Measurements from ENCODE around the gene LRMDA. TPM values are rescaled to one million over a fixed set of nuclear protein-coding genes. Genes with fewer than 3 reads are reported as not detected.
A peak's percentile ranks its signal among the peaks of the same experiment; 100 is the strongest.

Gene LRMDA
- total and polyA plus RNA-seq, 2 of the 4 experiments (the other 2 are of a cell fraction): 0.07 TPM; not detected in 1

GRCh38 chr10:75499556-75500160 is 68.2 kb downstream of the LRMDA start:
- in situ Hi-C loops (cut with MboI; ENCODE audit: low sequenced_read_pairs): no loop called here
- H3K9me1 ChIP-seq (ENCODE audit: insufficient read depth, low read length): no peaks in the 10 kb centered on the region
- H3K9me3 ChIP-seq (ENCODE audit: control insufficient read depth, insufficient read depth, low read length): no peaks in the 10 kb centered on the region
- H3K27ac ChIP-seq (ENCODE audit: insufficient read depth, low read length): no peak overlapping the region
- H3K36me3 ChIP-seq (ENCODE audit: control insufficient read depth, insufficient read depth, low read length): no peaks in the 10 kb centered on the region
- no peak overlapping the region for H2AFZ ChIP-seq (replicated peaks; ENCODE audit: low read length, poor library complexity)
- TF ChIP-seq USF2 (IDR thresholded peaks at IDR 0.05; ENCODE audit: low read depth, low read length): no peak
- no peak for TF ChIP-seq FOS (IDR thresholded peaks at IDR 0.05; ENCODE audit: low read depth, low read length)
- TF ChIP-seq CEBPB (IDR thresholded peaks at IDR 0.05; ENCODE audit: low read depth, low read length): no peak
- TF ChIP-seq, protein P1, sequence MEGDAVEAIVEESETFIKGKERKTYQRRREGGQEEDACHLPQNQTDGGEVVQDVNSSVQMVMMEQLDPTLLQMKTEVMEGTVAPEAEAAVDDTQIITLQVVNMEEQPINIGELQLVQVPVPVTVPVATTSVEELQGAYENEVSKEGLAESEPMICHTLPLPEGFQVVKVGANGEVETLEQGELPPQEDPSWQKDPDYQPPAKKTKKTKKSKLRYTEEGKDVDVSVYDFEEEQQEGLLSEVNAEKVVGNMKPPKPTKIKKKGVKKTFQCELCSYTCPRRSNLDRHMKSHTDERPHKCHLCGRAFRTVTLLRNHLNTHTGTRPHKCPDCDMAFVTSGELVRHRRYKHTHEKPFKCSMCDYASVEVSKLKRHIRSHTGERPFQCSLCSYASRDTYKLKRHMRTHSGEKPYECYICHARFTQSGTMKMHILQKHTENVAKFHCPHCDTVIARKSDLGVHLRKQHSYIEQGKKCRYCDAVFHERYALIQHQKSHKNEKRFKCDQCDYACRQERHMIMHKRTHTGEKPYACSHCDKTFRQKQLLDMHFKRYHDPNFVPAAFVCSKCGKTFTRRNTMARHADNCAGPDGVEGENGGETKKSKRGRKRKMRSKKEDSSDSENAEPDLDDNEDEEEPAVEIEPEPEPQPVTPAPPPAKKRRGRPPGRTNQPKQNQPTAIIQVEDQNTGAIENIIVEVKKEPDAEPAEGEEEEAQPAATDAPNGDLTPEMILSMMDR (conservative IDR thresholded peaks at IDR 0.05; ENCODE audit: low read depth, low read length): no peak
- TF ChIP-seq MAZ (IDR thresholded peaks at IDR 0.05; ENCODE audit: borderline replicate concordance, low read depth, low read length): no peak
- no peak for TF ChIP-seq POLR2A (IDR thresholded peaks at IDR 0.05; ENCODE audit: low read depth, low read length)
- no peak for TF ChIP-seq MAFK (IDR thresholded peaks at IDR 0.05; ENCODE audit: low read depth, low read length)
- no peak for TF ChIP-seq SMC3 (IDR thresholded peaks at IDR 0.05; ENCODE audit: low read depth, low read length)
- TF ChIP-seq ELK1 (IDR thresholded peaks at IDR 0.05; ENCODE audit: borderline replicate concordance, low read depth, low read length): no peak
- TF ChIP-seq RFX5 (IDR thresholded peaks at IDR 0.05; ENCODE audit: low read depth, low read length): no peak
- peaks cover 2% of the 10 kb centered on the region; the same call in 1 of the 2 replicates for H3K4me1 ChIP-seq (ENCODE audit: control insufficient read depth, insufficient read depth, low read length)
- CTCF ChIA-PET: no interaction called here
- no peak overlapping the region for H3K23ac ChIP-seq (ENCODE audit: low read depth, low read length)
- H3K4me2 ChIP-seq (ENCODE audit: low read depth, low read length): no peak overlapping the region
- no peak overlapping the region for H3K56ac ChIP-seq (ENCODE audit: extremely low read depth, insufficient read depth, low read length)
- no peak for ATAC-seq (ENCODE audit: low read depth)
- no peak overlapping the region for H3K9ac ChIP-seq (ENCODE audit: low read depth, low read length)
- no peak overlapping the region for H4K5ac ChIP-seq (ENCODE audit: low read depth, low read length)
- no peak overlapping the region for H3K4me3 ChIP-seq (ENCODE audit: insufficient read depth, low read depth, low read length)
- no peak overlapping the region for H2AK9ac ChIP-seq (replicated peaks; ENCODE audit: low read depth, low read length, poor library complexity)
- H4K91ac ChIP-seq (ENCODE audit: insufficient read depth, low read depth, low read length): no peak overlapping the region
- POLR2A ChIA-PET (ENCODE audit: unreplicated experiment): no interaction called here
- no CpG with 5 or more reads among the region's 4 CpGs for WGBS, 2 experiments (ENCODE audit: extremely low coverage in 2 of 2, insufficient read length in 1 of 2)
- H3K27me3 ChIP-seq (ENCODE audit: control insufficient read depth, insufficient read depth, low read length): peaks cover 4% of the 10 kb centered on the region; the same call in 1 of the 2 replicates
- H2BK15ac ChIP-seq (ENCODE audit: low read depth, low read length): no peak overlapping the region
- no peaks in the 10 kb centered on the region for H4K20me1 ChIP-seq (ENCODE audit: insufficient read depth, low read length)
- DNase-seq: no peak
- BruUV-seq (replicated peaks): no TSS peak
- H3K14ac ChIP-seq (replicated peaks; ENCODE audit: low read depth, low read length): no peak overlapping the region
- H3K79me1 ChIP-seq (ENCODE audit: low read depth in 1 of 2, low read length in 2 of 2): no peaks in the 10 kb centered on the region
- dilution Hi-C loops (cut with HindIII; ENCODE audit: low sequenced_read_pairs, unreplicated experiment): no loop called here
- H4K8ac ChIP-seq (ENCODE audit: low read depth in 2 of 2, low read length in 2 of 2): peak overlapping the region in 1 of 2 experiments; percentile 37; a peak in 1 of 4 replicates
- H2BK20ac ChIP-seq (ENCODE audit: low read depth, low read length): no peak overlapping the region
- H2BK5ac ChIP-seq (ENCODE audit: low read depth, low read length, poor library complexity, severe bottlenecking): no peak overlapping the region
- no peak overlapping the region for H2AK5ac ChIP-seq (ENCODE audit: low read depth, low read length)
- H3K18ac ChIP-seq (ENCODE audit: low read depth, low read length): no peak overlapping the region
- H3K4ac ChIP-seq (ENCODE audit: low read depth, low read length): no peak overlapping the region
- H2BK120ac ChIP-seq (ENCODE audit: low read depth, low read length): no peak overlapping the region
- intact Hi-C loops (cut with micrococcal nuclease): no loop called here

Measured in IMR-90 (cell line).